CD14-positive monocyte (primary cell): ENCODE results near the gene PDK2. TPM values are rescaled to one million over a fixed set of nuclear protein-coding genes. Genes with fewer than 3 reads are reported as not detected.

Source experiments
- DNase-seq, 3 donors: peaks; one replicate each; pipeline ENCODE4 v3.0.0-alpha.2; 2011 to 2022
- H2AFZ ChIP-seq: 2 replicates; pipeline ENCODE4 v1.6.0; 2012; ENCODE audit warnings: mild to moderate bottlenecking, low read depth, low read length, inconsistent platforms; ENCODE audit not compliant: insufficient read depth, poor library complexity, severe bottlenecking
- H3K27ac ChIP-seq, 2 donors: 1 replicate in 1 of 2; 2 replicates in 1 of 2; pipeline ENCODE4 v1.5.1; 2012 to 2013; ENCODE audit warnings: low read length in 2 of 2, control low read depth in 1 of 2, inconsistent platforms in 1 of 2, low read depth in 1 of 2, mild to moderate bottlenecking in 1 of 2
- H3K27me3 ChIP-seq, 2 donors: one replicate each; pipeline versions ENCODE4 v1.6.0 to v1.6.1; 2011 to 2013; ENCODE audit warnings: low read length in 2 of 2; ENCODE audit not compliant: control insufficient read depth in 2 of 2, insufficient read depth in 2 of 2
- H3K36me3 ChIP-seq, 2 donors: replicated peaks in 1 of 2; 1 replicate in 1 of 2; 2 replicates in 1 of 2; pipeline versions ENCODE4 v1.5.1 to v1.6.1; 2012 to 2013; ENCODE audit warnings: low read length in 2 of 2, control low read depth in 1 of 2, inconsistent platforms in 1 of 2, mild to moderate bottlenecking in 1 of 2; ENCODE audit not compliant: insufficient read depth in 2 of 2, control insufficient read depth in 1 of 2
- H3K4me1 ChIP-seq, 2 donors: 1 replicate in 1 of 2; 2 replicates in 1 of 2; pipeline versions ENCODE4 v1.5.1 to v1.6.1; 2012 to 2013; ENCODE audit warnings: low read length in 2 of 2, control low read depth in 1 of 2, inconsistent platforms in 1 of 2, mild to moderate bottlenecking in 1 of 2, moderate library complexity in 1 of 2; ENCODE audit not compliant: insufficient read depth in 2 of 2, control insufficient read depth in 1 of 2
- H3K4me2 ChIP-seq: replicated peaks from 2 replicates; pipeline ENCODE3; 2012; ENCODE audit warnings: low read length, moderate library complexity, mild to moderate bottlenecking; ENCODE audit not compliant: poor library complexity, severe bottlenecking; ENCODE audit errors: extremely low read depth
- H3K4me3 ChIP-seq, 3 experiments: fragments of 200-600 bp in 1 of 3; sonication (generic) in 1 of 3; replicated peaks in 1 of 3; 1 replicate in 2 of 3; 2 replicates in 1 of 3; pipeline ENCODE4 v1.5.1; 2011 to 2013; ENCODE audit warnings: low read length in 3 of 3, mild to moderate bottlenecking in 3 of 3, control low read depth in 2 of 3, low read depth in 2 of 3, inconsistent platforms in 1 of 3, moderate library complexity in 1 of 3
- H3K79me2 ChIP-seq: 2 replicates; pipeline ENCODE4 v1.6.0; 2012; ENCODE audit warnings: mild to moderate bottlenecking, control low read depth, inconsistent platforms, low read length, moderate library complexity; ENCODE audit not compliant: insufficient read depth
- H3K9ac ChIP-seq: 2 replicates; pipeline ENCODE4 v1.6.0; 2017; ENCODE audit warnings: low read length, mild to moderate bottlenecking; ENCODE audit not compliant: insufficient read depth, poor library complexity, severe bottlenecking
- H3K9me3 ChIP-seq, 2 donors: replicated peaks in 1 of 2; 1 replicate in 1 of 2; 2 replicates in 1 of 2; pipeline versions ENCODE4 v1.5.1 to v1.6.1; 2012 to 2013; ENCODE audit warnings: low read length in 2 of 2, control low read depth in 1 of 2; ENCODE audit not compliant: control insufficient read depth in 1 of 2, insufficient read depth in 1 of 2
- H4K20me1 ChIP-seq: 2 replicates; pipeline ENCODE4 v1.6.0; 2012; ENCODE audit warnings: mild to moderate bottlenecking, low read length, control low read depth, moderate library complexity; ENCODE audit not compliant: insufficient read depth
- H3K27ac Mint-ChIP-seq, 7 donors: one replicate each; pipeline ENCODE4 v1.8.0; 2020; ENCODE audit warnings: mild to moderate bottlenecking in 7 of 7, mixed read lengths in 7 of 7, moderate library complexity in 6 of 7, inconsistent platforms in 2 of 7
- H3K27me3 Mint-ChIP-seq, 3 donors: one replicate each; pipeline ENCODE4 v1.8.0; 2021 to 2022; ENCODE audit warnings: low read depth in 3 of 3, mild to moderate bottlenecking in 3 of 3, mixed read lengths in 3 of 3, moderate library complexity in 3 of 3, inconsistent platforms in 1 of 3
- H3K36me3 Mint-ChIP-seq, 2 donors: one replicate each; pipeline ENCODE4 v1.8.0; 2020; ENCODE audit warnings: mixed read lengths in 2 of 2, inconsistent platforms in 1 of 2, mild to moderate bottlenecking in 1 of 2
- H3K4me1 Mint-ChIP-seq: one replicate; pipeline ENCODE4 v1.8.0; 2020; ENCODE audit warnings: mild to moderate bottlenecking, mixed read lengths
- H3K4me3 Mint-ChIP-seq, 2 donors: one replicate each; pipeline ENCODE4 v1.8.0; 2020; ENCODE audit warnings: mild to moderate bottlenecking in 2 of 2, mixed read lengths in 2 of 2, moderate library complexity in 1 of 2
- H3K9me3 Mint-ChIP-seq, 7 donors: one replicate each; pipeline ENCODE4 v1.8.0; 2020 to 2022; ENCODE audit warnings: mixed read lengths in 7 of 7, mild to moderate bottlenecking in 6 of 7, moderate library complexity in 6 of 7, inconsistent platforms in 2 of 7
- WGBS: methylation state at CpG from one replicate; pipeline ENCODE4 v1.1.5; 2013; ENCODE audit warnings: missing lambda C conversion rate; ENCODE audit not compliant: insufficient coverage; 5-methylcytosine and 5-hydroxymethylcytosine counted together
- intact Hi-C, 2 donors: fragments of 100-400 bp; cut with micrococcal nuclease; formaldehyde crosslinking; loops; one replicate each; pipeline versions ENCODE4 v1.15.0 to v1.15.1; 2023
- polyA plus RNA-seq, 3 donors: library from polyadenylated mRNA; depleted of rRNA in 1 of 3; unstranded in 2 of 3; stranded (reverse) in 1 of 3; fragments of 300-500 nt in 2 of 3; fragments of >200 nt in 1 of 3; fragmentation: Illumina TruSeq in 2 of 3; gene quantifications; 1 replicate in 2 of 3; 2 replicates in 1 of 3; pipeline ENCODE4 v1.2.3, GENCODE V29; 2012 to 2021
- TF ChIP-seq, protein P1 (sequence below): fragments of 200-600 bp; IDR thresholded peaks from one replicate; pipeline ENCODE4 v1.8.0; 2022; ENCODE audit warnings: antibody characterized with exemption, mild to moderate bottlenecking

PDK2 gene
- polyA plus RNA-seq, 3 donors = 15.9 to 43.0 (median 23.4) TPM

DNA sequence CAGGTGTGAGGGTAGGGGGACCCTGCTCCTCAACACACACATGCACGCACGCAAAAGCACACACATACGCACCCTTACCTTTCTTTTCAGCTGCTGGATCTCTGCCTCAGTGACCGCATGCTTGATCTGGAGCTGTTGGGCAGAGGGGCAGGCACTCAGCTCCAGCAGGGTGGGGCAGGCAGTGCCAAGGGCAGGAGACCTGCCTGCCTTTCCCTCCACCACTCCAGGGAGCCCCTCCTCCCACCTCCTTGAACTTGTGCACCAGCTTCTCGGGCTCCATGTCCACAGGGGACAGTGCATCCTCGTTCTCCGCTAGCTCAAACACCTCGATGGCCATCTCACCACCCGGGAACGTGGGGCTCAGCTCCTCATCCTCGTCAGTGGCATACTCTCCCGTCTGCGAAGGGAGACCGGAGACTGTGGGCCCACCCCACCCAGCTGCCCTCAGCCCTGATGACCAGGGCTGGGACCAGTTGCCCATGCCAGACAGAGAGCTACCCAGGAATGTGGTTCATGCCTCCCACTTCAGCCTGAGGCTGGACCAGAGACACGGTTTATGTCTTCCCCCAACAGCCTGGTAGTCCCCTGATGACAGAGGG, 44.1 kb downstream of the PDK2 start:
- peaks cover 39 to 48% of the 10 kb centered on the region in 2 donors for H3K4me1 ChIP-seq
- H3K36me3 Mint-ChIP-seq = peaks cover 93 to 99% of the 10 kb centered on the region in 2 donors

More for the DNA sequence above, 44.1 kb downstream of the PDK2 start:
- Histone ChIP-seq H3K36me3 (peaks cover 95 to 99% of the 10 kb centered on the region in 2 donors), H2AFZ (no peak overlapping the region), H3K27ac (peak overlapping the region in 1 of 2 donors; percentile 27), H3K79me2 (peaks cover 57% of the 10 kb centered on the region), H3K4me3 (no peak overlapping the region), H4K20me1 (peaks cover 100% of the 10 kb centered on the region), H3K4me2 (no peak overlapping the region), H3K27me3 (no peaks in the 10 kb centered on the region), H3K9ac (no peak overlapping the region), H3K9me3 (no peaks in the 10 kb centered on the region)
- Mint-ChIP-seq H3K27me3 (peaks cover 0 to 1% (median 0%) of the 10 kb centered on the region in 3 donors), H3K4me3 (no peak overlapping the region), H3K27ac (peak overlapping the region in 3 of 7 donors; percentile 57 to 63 (median 62)), H3K9me3 (peaks cover 0 to 5% (median 1%) of the 10 kb centered on the region in 7 donors), H3K4me1 (peaks cover 52% of the 10 kb centered on the region)
- DNase-seq = no peak
- intact Hi-C loops = no loop called here
- 93% methylated on average over 13 of the region's 15 CpGs for WGBS
- TF ChIP-seq, protein P1, sequence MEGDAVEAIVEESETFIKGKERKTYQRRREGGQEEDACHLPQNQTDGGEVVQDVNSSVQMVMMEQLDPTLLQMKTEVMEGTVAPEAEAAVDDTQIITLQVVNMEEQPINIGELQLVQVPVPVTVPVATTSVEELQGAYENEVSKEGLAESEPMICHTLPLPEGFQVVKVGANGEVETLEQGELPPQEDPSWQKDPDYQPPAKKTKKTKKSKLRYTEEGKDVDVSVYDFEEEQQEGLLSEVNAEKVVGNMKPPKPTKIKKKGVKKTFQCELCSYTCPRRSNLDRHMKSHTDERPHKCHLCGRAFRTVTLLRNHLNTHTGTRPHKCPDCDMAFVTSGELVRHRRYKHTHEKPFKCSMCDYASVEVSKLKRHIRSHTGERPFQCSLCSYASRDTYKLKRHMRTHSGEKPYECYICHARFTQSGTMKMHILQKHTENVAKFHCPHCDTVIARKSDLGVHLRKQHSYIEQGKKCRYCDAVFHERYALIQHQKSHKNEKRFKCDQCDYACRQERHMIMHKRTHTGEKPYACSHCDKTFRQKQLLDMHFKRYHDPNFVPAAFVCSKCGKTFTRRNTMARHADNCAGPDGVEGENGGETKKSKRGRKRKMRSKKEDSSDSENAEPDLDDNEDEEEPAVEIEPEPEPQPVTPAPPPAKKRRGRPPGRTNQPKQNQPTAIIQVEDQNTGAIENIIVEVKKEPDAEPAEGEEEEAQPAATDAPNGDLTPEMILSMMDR = no peak
